ENCODE results near the gene DNAH10.
A peak's percentile ranks its signal among the peaks of the same experiment; 100 is the strongest.

DNAH10 gene

GRCh38 chr12:123973552-123974341 lies 211.6 kb downstream of the DNAH10 start (continued):
- TF ChIP-seq ZNF518A (tag by site-specific recombination; conservative IDR thresholded peaks at IDR 0.05; ENCODE audit: low read depth) (no peak), YY1 (tag by site-specific recombination; IDR thresholded peaks at IDR 0.05) (peak; percentile 55), EGR2 (tag by site-specific recombination; IDR thresholded peaks at IDR 0.05; ENCODE audit: low read depth) (peak; percentile 36; the same call in 1 of the 2 replicates), KLF9 (tag by site-specific recombination; IDR thresholded peaks at IDR 0.05; ENCODE audit: low read depth) (no peak; the same call in 1 of the 2 replicates), SCRT2 (tag by site-specific recombination; IDR thresholded peaks at IDR 0.05) (no peak), ZNF449 (tag by site-specific recombination; IDR thresholded peaks at IDR 0.05) (0 out of 2 replicates have a peak, but pooled peaks have one; percentile 12), OSR2 (tag by site-specific recombination; IDR thresholded peaks at IDR 0.05) (no peak), ZNF280C (tag by site-specific recombination; IDR thresholded peaks at IDR 0.05) (no peak), ZFHX2 (tag by site-specific recombination; conservative IDR thresholded peaks at IDR 0.05) (peak; percentile 26; the same call in 1 of the 2 replicates), ZBTB10 (tag by site-specific recombination; IDR thresholded peaks at IDR 0.05) (peak; percentile 74), TSHZ1 (tag by site-specific recombination; IDR thresholded peaks at IDR 0.05; ENCODE audit: borderline replicate concordance) (no peak), BCL6B (tag by site-specific recombination; IDR thresholded peaks at IDR 0.05) (no peak), GLI2 (tag by site-specific recombination; IDR thresholded peaks at IDR 0.05; ENCODE audit: borderline replicate concordance, low read depth) (no peak), ZBTB26 (tag by site-specific recombination; optimal IDR thresholded peaks at IDR 0.05) (peak; percentile 65), ZNF561 (tag by site-specific recombination; IDR thresholded peaks at IDR 0.05; ENCODE audit: borderline replicate concordance) (no peak), SP3 (tag by site-specific recombination; IDR thresholded peaks at IDR 0.05) (no peak), ZFP69B (tag by site-specific recombination; IDR thresholded peaks at IDR 0.05) (no peak)
